Measurements from ENCODE around the gene TMED5. TPM values are rescaled to one million over a fixed set of nuclear protein-coding genes. Genes with fewer than 3 reads are reported as not detected.

Gene TMED5
- total RNA-seq, 1 donor from 2014 or later: 92.7 TPM

DNA sequence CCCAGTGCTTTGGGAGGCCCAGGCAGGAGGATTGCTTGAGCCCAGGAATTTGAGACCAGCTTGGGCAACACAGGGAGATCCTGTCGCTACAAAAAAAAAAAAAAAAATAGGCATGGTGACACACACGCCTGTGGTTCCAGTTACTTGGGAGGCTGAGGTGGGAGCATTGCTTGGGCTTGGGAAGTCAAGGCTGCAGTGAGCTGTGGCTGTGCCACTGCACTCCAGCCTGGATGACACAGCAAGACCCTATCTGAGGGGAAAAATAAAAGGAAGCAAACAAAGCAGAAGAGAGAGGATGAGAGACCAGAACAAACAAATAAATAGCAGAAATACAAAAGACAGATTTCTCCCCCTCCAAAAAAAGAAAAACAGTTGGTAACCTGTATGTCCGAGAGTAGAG lies 67.1 kb downstream of the TMED5 start:
- DNase-seq (no peak), ATAC-seq (no peak)
- no peak overlapping the region for H3K27ac ChIP-seq
- H3K36me3 ChIP-seq: peaks cover 30% of the 10 kb centered on the region
- H3K4me1 ChIP-seq: no peaks in the 10 kb centered on the region
- no peaks in the 10 kb centered on the region for H3K27me3 ChIP-seq
- TF ChIP-seq, protein P1, sequence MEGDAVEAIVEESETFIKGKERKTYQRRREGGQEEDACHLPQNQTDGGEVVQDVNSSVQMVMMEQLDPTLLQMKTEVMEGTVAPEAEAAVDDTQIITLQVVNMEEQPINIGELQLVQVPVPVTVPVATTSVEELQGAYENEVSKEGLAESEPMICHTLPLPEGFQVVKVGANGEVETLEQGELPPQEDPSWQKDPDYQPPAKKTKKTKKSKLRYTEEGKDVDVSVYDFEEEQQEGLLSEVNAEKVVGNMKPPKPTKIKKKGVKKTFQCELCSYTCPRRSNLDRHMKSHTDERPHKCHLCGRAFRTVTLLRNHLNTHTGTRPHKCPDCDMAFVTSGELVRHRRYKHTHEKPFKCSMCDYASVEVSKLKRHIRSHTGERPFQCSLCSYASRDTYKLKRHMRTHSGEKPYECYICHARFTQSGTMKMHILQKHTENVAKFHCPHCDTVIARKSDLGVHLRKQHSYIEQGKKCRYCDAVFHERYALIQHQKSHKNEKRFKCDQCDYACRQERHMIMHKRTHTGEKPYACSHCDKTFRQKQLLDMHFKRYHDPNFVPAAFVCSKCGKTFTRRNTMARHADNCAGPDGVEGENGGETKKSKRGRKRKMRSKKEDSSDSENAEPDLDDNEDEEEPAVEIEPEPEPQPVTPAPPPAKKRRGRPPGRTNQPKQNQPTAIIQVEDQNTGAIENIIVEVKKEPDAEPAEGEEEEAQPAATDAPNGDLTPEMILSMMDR (IDR thresholded peaks at IDR 0.05): no peak
- intact Hi-C loops (cut with DNase I): no loop called here
- no peak overlapping the region for H3K4me3 ChIP-seq
- no peaks in the 10 kb centered on the region for H3K9me3 ChIP-seq

DNA sequence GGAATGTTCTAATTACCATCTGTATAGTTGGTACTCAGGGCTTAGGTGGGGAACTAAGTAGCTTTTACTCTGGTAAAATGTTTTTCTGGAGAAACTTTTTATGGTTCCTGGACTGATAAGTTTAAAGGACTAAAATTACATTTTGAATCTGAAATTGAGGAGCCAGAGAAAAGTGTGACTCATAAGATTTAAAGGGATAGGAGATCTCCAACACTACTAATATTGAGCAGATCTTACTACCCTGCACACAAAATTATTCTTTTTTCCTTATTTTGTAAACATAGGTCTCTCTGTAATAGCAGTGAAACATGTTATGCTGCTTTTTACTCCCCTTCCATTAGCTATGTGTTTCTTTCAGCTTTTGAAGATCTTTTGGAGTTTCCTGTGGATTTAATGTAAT lies 68.7 kb downstream of the TMED5 start:
- no peak overlapping the region for H3K4me3 ChIP-seq
- intact Hi-C loops (cut with DNase I): no loop called here

DNA sequence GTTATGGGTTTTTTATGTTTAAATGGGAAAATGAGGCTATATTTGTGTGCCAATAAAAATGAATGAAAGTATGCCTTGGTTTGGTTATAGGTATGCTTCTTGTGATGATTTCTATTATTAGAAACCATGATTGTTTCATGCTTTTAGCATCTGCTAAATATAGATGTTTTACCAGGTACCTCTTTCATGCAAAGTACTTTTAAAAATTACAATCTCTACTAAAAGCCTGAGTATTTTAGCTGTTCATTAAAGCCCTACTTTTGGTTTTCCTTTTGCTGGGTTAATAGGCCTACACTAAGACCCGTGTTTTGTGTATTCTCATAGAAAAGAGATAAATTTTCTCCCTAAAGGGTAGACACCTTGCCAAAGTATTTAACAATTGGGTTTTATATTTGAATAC lies 69.1 kb downstream of the TMED5 start:
- H3K9me3 ChIP-seq: no peaks in the 10 kb centered on the region
- peaks cover 12% of the 10 kb centered on the region for H3K36me3 ChIP-seq
- no peaks in the 10 kb centered on the region for H3K4me1 ChIP-seq
- no peak for ATAC-seq
- no peak overlapping the region for H3K4me3 ChIP-seq
- TF ChIP-seq, protein P1 (IDR thresholded peaks at IDR 0.05): no peak
- no peaks in the 10 kb centered on the region for H3K27me3 ChIP-seq
- intact Hi-C loops (cut with DNase I): no loop called here
- DNase-seq: no peak
- H3K27ac ChIP-seq: no peak overlapping the region

More for the DNA sequence above, 68.7 kb downstream of the TMED5 start:
- no peak for ATAC-seq
- Histone ChIP-seq H3K36me3 (peaks cover 17% of the 10 kb centered on the region), H3K4me1 (no peaks in the 10 kb centered on the region), H3K27ac (no peak overlapping the region), H3K9me3 (no peaks in the 10 kb centered on the region), H3K27me3 (no peaks in the 10 kb centered on the region)
- no peak for DNase-seq
- TF ChIP-seq, protein P1 (IDR thresholded peaks at IDR 0.05): no peak

DNA sequence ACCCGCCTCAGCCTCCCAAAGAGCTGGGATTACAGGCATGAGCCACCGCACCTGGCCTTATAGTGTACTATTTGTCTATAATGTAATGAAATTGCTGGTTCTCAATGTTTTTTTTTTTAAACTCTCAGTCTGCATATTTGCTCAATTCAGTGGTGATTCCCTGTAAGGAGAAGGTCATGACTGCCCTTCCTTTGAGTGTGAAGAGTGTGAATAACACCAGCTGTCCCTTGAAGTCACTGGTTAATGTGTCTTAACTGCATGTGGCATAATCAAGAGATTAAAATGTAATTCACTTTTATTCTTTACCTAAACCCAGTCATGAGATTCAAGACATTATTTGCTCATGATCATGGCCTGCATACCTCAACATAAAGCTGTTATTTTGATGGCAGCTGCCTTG lies 70.6 kb downstream of the TMED5 start:
- Histone ChIP-seq H3K27me3 (no peaks in the 10 kb centered on the region), H3K36me3 (peaks cover under 1% of the 10 kb centered on the region), H3K4me3 (no peak overlapping the region), H3K27ac (no peak overlapping the region), H3K4me1 (no peaks in the 10 kb centered on the region), H3K9me3 (no peaks in the 10 kb centered on the region)
- intact Hi-C loops (cut with DNase I): no loop called here
- ATAC-seq (no peak), DNase-seq (no peak)
- TF ChIP-seq, protein P1 (IDR thresholded peaks at IDR 0.05): no peak

DNA sequence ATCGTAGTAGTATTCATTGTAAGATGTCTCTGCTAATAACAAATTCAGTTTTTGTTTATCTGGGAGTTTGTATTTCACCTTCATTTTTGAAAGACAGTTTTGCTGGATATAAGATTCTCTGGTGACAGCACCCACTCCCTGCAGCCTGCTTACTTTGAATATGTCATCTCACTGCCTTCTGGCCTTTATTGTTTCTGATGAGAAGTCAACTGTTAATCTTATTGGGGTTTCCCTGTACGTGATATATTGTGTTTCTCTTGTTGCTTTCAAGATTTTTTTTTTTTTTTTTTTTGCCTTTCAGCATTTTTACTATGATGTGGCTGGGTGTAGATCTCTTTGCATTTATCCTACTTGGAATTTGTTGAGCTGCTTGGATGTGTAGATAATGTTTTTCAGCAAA lies 71.9 kb downstream of the TMED5 start:
- Histone ChIP-seq H3K36me3 (peaks cover 8% of the 10 kb centered on the region), H3K9me3 (no peaks in the 10 kb centered on the region), H3K27ac (no peak overlapping the region), H3K4me3 (no peak overlapping the region), H3K4me1 (no peaks in the 10 kb centered on the region), H3K27me3 (no peaks in the 10 kb centered on the region)
- intact Hi-C loops (cut with DNase I): no loop called here
- DNase-seq (no peak), ATAC-seq (no peak)
- TF ChIP-seq, protein P1 (IDR thresholded peaks at IDR 0.05): no peak

DNA sequence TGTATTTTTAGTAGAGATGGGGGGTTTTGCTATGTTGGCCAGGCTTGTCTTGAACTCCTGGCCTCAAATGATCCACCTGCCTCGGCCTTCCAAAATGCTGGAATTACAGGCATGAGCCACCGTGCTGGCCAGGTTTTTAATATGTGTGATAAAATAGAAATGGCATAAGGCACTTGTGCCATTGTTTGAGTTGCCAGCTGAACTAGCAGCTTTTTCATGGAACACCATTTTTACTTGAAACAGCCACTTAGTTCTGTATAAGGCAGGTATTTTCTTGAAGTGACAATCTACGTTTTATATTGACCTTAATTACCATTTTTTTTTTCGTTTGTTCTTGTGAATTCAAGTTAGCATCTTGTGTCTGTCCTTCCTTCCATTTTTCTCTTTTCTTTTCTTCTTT lies 72.8 kb downstream of the TMED5 start:
- H3K9me3 ChIP-seq: no peaks in the 10 kb centered on the region
- ATAC-seq: no peak
- H3K27ac ChIP-seq: no peak overlapping the region
- intact Hi-C loops (cut with DNase I): no loop called here
- H3K4me1 ChIP-seq: no peaks in the 10 kb centered on the region
- no peaks in the 10 kb centered on the region for H3K27me3 ChIP-seq
- no peak overlapping the region for H3K4me3 ChIP-seq
- peaks cover 8% of the 10 kb centered on the region for H3K36me3 ChIP-seq
- no peak for DNase-seq
- TF ChIP-seq, protein P1 (IDR thresholded peaks at IDR 0.05): no peak

Measured in upper lobe of right lung (tissue), 1 donor.